GM18861 (cell line): ENCODE data around the gene MLLT3.

Experiments used
- ATAC-seq: cut with Tn5 transposase; IDR thresholded peaks from one replicate; pipeline ENCODE4 v1.9.1; 2021; ENCODE audit not compliant: unreplicated experiment

The MLLT3 gene

DNA sequence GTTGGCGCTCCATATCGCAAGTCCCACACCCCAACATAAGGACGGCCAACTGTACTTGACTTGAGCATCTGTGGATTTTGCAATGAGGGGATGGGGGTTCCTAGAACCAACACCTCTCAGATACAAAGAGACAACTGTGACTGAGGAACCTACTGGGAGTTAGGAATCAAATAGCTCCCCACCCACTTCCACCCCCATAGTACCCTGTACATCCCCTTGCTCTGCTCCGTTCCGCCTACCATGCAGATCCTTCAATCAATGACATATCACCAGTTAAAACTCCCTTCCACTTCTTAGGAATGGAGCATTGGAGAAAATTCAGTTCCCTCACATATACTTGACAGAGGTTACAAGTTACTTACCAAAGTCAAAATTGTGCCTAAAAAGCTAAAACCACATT, 140.9 kb downstream of the MLLT3 start:
- ATAC-seq: no peak

DNA sequence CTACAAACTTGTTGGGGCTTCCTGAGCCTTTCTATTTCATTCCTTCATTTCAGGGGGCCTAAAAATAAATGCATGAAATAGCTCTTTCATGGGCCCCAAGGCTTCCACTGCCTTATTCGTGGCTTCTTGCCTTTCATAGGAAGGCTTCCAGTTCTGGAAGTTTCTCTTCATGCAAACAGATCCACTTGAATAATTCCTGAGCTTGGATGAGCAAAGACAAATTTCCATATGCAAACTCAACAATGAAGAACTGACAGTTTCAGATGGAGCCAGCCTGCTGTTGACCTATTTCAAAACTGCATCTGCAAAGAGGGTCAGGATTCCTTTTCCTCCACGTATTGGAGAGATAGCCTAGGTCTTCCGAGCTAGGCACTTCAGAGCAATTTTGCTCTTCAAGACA, 142.1 kb downstream of the MLLT3 start:
- no peak for ATAC-seq

DNA sequence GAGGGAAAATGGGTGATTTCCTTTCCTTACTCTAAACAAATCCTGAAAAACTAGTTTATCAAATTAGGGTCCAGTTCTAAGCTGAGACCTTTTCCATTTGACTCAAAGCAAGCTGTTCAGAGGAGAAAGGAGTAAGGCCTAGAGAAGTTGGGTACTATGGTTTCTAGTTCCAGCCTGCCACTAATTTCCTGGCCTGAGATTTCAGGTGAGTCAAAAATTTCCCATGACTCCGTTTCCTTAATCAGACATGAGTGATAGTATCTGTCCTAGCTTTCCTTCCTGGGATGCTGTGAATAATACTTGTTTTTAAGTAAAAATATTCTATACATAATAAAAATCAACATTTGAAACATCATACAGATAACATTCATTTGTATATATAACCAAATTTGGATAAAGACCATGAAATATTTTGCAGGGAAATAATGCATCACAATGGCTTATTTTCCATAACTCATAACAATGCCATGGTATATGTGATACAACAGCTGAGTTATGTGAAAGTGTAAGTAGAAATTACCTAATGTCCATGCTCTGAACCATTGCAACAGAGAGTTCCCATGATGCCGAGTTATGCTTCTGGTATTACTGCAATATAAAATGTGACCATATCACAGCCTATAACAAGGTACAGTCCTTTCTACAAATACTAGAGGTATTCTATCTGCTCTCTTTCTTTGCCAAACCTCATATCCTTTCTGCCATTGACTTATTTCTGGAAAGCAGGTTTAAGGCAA, 142.7 kb downstream of the MLLT3 start:
- peak; percentile 58 for ATAC-seq

DNA sequence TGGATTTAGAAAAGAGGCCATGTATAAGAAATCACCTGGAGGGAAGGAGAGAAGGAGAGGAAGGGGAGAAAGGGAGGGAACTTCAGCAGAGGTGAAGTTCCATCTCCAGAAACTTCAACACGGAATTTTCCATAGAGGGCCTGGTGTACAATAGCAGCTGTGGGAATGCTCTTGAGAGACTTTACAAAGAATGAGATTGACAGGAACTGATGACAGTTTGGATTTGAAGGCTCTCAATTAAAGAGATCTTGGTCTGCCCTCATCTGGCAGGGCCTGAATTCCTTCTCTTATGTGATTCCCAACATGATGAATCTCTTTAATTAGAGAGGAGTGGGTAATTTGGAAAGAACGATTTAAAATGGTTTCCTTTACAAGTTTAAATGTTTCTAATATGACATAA, 143.5 kb downstream of the MLLT3 start:
- no peak for ATAC-seq

DNA sequence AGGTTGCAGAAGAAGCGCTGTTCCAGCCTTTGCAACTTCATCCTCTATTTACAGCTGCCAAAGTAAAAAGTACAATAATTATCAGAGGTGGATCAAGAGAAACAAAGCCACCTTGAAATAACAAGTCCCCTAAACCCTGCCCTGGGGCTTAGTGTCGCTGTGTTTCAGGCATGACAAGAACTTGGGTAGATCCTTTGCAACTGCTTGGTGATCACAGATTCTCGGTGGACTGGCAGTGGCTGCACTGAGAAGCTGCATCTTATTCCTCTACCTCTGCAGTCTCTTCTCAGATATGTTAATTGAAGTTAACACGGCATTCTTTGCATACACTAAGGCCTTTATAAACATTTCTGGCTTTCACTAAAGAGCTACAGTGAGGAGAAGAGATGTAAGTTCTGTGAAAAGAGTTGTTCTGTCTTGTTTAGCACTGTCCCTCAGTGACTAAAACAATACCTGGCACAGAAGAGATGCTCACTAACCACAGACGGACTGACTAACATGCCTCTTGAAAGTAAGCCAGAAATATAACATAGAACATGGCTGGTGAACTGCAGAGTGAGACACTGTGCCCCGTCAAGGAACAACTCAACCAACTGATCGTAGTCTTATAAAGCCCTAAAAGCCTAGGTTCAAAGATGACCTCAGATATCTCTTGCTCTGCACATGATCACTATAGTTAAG, 144.2 kb downstream of the MLLT3 start:
- no peak for ATAC-seq

DNA sequence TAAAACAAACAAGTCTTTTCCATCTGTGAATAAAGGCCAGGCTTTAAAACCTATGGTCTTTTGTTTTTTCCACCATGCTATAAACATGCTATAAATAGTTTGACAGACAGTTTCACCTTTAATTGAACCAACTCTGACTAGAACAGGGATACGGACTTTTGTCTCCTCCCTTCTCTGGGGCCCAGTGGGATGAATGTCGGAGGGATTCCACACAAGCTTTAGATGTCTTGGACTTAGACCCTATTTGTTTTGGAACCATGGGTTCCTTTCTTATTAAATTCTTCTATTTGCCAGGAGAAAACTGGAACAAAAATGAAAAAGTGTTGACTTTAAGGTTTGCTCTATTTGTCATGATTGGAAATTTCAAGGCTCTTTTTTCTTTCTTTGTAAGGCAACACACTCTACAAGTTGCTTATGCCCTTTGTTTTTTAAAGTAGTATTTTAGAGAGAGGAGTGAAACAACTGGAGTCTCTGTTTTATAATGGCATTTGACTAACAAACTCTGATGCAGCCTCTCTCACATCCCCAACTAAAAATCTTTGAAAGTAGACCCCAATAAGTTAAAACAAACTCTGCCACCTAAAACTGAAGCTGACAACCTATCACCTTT, 145.3 kb downstream of the MLLT3 start:
- ATAC-seq: no peak

DNA sequence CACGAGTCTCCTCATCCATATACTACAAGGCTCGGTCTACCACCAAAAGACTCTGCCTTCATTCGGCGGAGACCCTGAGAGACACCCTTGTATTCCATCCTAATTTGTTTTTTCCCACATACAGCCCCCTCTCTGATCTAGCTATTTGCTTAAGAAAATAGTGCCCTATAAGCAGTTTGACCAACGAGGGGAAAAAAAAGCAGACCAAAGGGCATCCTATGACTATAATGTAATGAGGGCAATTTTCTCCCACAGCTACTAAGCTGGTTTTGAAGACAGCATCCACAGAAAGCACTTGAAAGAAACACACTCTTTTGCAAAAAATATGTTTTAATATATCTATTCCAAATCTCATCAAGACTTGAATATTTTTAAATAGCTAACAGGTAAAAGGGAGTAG, 147.8 kb downstream of the MLLT3 start:
- no peak for ATAC-seq

DNA sequence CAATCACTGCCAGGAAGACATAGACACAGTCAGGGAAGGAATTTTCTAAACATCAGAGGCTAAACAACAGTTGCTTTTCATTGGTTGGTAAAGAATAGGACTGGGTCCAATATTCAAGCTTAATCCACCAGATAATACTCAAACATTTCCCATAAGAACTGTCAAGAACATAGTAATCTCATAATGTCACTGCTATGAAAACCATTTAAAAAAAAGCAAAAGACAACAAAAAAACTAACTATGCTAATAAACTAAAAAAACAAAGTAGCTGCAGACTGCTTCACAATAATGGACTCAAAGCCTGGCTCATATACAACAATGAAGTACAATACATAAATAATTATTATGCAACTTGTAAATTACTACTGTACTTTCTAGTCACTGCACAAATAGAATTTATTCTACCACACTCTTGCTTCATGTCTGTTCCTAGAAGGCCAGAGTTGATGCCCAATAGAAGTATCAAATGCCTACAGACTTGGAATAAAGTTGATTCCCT, 148.7 kb downstream of the MLLT3 start:
- no peak for ATAC-seq

DNA sequence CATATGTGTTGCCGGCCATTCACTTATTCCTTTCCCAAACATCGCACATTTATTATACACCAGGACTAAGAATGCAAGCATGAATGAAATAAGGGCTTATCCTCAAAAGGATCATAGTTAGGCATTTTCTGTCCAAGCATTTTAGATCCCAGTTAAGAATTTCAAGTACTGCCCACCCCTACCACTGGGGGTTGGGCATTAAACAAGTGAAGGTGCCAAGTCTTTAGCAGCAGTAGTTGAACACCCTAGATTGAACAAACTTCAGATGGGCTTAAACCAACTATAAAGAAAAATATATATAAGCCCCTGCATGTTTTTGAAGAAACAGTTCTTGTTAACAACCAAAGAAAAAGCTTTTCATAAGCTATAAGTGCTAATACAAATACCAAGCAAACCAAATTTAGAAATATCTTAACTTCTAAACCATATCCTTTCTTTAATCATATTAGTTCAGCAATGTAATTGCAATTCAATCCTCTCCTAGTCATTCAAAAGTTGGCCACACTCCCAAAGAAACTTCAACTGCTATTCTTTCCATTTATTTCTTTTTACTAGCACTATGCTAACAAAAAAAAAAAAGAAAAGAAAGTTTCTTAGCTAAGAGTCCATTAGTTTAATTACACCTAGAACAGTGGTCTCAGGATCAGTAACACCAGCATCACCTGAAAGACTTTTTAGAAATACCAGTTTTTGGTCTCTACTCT, 149.8 kb downstream of the MLLT3 start:
- ATAC-seq: no peak

DNA sequence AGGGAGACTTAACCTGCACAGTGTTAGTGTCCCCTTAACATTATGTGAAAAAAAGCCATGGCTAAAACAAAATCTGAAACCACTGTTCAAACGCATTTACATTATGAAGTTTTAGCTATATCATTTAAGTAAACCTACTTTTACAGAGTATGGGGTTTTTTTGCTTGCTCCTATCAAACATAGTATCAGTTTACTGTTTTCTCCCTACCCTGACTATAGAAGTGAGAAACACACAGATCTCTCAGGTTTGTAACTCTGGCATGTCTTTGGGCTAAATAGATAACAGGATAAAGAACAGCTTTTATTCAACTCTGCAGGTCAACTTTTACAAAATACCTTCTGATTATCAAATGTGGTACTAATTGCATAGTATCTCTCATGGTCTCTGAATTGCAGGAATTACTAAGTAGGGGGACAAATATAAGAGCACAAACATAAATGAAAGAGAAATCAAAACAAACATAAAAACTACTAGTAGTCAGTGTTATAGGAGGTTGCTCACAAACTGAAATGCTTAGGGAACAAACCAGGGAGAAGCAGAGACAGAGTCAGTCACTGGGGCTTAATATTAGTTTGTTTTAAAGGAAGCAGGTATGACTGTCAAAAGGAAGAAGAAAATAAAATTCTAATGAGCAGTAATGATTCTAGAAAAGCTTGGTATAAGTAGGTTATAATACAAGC, 155.8 kb downstream of the MLLT3 start:
- no peak for ATAC-seq

DNA sequence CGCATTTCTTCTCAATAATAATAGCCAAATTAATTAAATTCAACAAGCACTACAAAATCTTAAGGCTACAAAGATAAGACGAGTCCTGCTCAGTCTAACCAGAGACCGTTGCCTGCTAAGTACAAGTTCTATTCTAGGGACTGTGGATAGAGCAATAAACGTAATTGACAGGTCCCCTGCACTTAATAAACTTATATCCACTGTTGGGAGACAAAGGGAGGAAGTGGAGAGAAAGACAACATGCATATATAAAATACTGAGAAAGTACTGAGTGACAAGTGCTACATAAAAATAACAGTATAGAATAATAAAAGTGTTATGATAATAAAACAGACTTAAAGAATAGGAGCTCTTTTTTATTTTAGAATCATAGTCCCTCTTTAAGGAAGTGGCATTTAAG, 158.1 kb downstream of the MLLT3 start:
- no peak for ATAC-seq

DNA sequence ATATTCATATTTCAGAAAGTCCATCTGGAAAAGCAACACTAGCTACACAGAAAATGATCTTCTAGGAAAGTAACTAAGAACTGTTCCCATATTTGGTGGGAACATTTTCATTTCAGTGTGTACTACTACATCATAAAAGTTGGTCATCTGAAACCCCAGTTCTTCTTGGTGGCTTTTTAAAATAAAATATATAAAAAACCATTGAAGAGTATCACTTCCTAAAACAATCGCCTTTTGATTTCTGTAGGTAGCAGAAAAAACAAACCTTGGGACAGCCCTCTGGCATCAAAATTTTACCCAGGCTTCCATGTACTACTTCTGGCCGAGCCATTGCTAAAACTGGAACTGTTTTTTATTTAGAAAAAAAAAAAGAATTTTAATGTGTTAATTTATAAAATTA, 158.5 kb downstream of the MLLT3 start:
- ATAC-seq: no peak

DNA sequence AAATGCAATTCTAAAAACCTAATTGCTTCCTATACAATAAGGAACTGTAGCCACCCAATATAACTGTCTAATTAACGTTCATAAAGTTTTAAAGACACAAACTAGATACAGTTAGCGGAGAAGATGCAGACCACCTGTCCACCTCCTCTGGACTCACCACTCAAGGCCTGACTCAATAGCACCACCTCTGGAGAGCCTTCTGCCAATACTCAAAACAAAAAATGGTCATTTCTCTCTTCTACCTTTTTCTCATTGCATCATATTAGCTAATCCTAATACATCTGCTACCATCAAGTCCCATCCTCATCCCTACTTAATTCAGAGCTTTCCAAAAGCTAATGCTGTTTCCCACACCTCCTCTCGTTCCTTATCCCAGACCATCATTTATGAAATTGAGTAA, 159.9 kb downstream of the MLLT3 start:
- ATAC-seq: no peak

DNA sequence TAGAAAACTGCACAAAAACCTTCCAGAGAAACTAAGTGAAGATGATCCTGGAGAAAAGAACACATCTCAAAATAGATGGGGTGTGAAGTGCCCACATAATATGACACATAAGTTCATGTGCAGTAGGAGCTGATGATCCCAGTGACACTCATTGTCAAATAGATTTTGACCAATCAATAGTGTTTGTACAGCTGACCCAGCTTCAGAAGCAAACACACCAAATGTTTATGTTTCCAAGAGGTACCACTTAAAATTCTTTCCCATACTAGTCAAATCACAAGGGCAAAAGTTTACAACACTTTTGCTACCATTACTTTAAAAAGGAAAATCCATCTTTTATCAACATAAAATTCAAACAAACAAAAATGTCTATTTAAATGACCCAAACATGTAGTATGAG, 175.0 kb downstream of the MLLT3 start:
- no peak for ATAC-seq

DNA sequence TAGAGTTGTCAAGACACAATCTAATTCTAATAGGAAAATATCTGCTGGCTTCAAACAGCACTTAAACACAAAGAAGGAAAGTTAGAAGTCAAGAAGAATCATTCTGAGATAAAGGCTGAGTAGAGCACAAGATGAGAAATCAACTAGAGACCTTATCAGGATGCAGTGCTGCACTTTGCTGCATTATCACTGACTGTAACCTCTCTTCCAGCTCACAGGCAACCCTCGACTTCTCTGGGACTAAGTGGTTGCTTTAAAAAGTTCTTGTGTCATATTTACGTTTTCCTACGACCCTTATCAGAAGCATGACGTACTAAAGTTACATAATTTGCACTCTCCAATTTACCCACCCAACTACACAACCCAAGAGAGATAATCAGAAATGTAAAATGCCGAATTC, 176.1 kb downstream of the MLLT3 start:
- no peak for ATAC-seq

DNA sequence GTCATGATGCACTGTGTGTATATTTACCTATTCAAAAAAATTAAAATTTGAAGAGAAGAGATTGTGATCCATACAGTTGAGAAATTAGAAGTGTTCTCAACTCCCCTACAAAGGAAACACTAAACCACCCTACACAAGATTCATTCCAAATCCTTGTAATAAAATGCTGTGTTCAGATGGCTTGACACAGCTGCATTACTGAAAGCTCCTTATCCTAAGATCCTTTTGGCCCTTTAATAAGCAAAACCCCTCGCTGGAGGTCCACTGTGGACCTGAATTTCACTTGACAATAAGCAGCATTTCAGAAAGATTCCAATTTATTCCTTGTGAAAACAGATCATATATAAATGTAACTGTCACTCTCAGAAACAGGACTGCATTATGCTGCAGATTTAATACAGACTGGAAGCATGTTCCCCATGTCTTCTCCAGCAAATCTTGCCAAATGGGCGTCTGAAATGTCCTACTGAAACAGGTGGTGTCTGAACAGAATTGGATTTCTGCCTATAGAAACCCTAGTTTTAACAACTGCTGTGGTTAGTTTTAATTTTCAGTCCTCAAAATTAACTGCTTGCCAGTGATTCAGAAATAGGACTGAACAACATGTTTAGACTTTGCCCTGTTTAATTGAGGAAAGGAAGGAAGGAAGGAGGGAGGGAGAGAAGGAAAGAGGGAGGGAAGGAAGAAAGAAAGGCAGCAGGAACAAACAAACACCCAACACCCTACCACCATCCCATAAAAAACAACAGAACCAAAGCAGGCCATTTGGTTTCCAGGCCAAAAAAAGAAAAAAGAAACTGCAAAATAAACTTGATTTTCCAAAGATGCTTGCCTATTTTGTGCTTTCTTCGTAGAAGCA, 179.6 kb downstream of the MLLT3 start:
- no peak for ATAC-seq

DNA sequence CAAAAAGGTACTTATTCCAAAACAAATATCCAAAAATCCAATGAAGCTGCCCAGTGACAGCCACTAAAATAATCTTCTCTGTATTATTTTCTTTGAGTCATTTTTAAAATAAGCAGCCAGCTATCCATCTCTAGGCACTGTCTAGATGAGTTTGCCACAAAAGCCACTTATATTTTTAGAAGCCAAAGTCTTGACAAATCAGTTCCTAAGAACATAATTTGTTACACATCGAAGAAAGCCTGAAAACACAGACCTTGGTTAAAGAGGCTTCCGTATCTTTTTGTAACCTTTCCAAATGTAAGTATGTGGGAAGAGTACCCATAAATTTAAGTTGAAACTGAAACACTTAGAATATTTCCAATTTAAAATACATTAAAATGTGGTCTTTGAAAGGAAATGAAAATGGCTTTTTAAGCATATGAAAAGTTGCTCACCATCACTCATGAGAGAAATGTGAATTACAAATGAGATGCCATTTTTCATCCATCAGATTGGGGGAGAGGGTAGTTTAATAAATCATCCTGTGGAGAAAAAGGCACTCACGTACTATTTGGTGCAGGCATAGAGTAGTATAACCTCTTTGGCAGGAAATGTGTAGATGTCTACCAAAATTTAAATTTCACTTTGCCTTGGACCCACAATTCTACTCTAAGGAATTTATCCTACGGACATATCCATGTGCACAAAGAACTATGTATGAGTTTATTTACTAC, 180.4 kb downstream of the MLLT3 start:
- ATAC-seq: no peak

DNA sequence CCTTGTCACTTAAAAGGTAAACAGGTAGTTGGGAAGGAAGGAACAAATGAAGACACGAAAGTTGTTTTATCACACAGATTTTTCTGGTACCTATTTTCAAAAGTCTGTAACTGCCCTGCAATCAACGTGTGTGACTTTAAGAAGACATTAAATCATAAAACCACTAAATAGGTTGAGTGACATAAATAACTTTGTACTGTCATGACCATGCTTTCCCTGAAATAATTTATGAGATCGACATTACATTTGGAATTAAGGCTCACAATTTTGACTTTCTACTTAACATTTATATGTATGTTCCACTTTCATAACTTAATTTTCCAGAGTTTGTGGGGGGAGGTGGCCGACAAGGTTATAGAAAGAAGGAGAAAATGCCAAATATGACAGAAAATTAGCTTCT, 181.1 kb downstream of the MLLT3 start:
- ATAC-seq: no peak

DNA sequence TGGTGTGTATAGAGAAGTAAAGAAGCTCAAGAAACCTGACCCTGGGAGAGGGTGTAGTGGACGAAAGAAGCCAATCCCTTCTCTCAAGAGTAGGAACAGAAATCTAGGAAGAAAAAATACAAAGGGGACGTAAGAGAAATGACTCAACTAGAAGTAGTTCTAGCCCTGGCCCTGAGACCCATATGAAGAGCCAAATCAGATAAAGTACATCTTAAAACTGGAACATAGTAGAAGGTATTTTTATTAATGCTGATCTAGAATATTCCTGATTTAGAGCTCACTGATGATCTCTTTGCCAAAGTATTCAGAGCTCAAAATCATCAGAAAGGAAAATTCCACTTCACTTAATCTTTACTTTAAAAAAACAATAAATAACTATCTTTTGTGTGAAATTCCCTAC, 184.8 kb downstream of the MLLT3 start:
- ATAC-seq: no peak
